Omental fat pad (tissue), 4 donors: ENCODE results near the gene XYLT2. TPM values are rescaled to one million over a fixed set of nuclear protein-coding genes. Genes with fewer than 3 reads are reported as not detected.

Experiments used
- ATAC-seq: fragments of 150-250 bp; one replicate; pipeline ENCODE4 v1.9.1; 2016; ENCODE audit warnings: mild to moderate bottlenecking, moderate library complexity; ENCODE audit not compliant: low FRiP score
- DNase-seq: peaks from one replicate; pipeline ENCODE4 v3.0.0-alpha.2; 2019; ENCODE audit warnings: low spot score
- total RNA-seq, 4 donors: library from RNA; depleted of rRNA; stranded (reverse); fragments of >200 nt; gene quantifications; one replicate each; pipeline ENCODE4 v1.1.0, GENCODE V29; 2016
- TF ChIP-seq, protein P1 (sequence below), 3 donors: fragments of 450-650 bp; IDR thresholded peaks; one replicate each; pipeline ENCODE4 v1.5.1; 2016 to 2017; ENCODE audit warnings: antibody characterized with exemption in 3 of 3, mild to moderate bottlenecking in 3 of 3, moderate library complexity in 2 of 3

The XYLT2 gene
- total RNA-seq, 4 donors from 2014 or later, result 8.4 to 23.2 (median 16.5) TPM

DNA sequence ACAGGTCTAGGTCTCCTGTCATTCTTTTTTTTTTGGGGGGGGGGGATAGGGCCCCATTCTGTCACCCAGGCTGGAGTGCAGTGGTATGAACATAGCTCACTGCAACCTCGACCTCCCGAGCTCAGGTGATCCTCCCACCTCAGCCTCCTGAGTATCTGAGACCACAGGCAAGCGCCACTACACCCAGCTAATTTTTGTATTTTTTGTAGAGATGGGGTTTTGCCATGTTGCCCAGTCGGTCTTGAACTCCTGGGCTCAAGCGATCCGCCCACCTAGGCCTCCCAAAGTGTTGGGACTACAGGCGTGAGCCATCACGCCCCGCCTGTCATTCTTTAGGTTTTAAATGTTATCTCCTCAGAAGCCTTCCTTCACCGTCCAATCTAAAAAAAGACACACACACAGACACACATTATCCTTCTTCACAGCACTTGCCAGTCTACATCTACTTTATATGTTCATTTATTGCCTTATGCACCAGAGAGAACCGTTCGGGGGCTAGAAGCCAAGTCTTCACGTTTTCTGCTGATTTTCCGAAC, 26.4 kb downstream of the XYLT2 start:
- no peak for ATAC-seq
- DNase-seq, result no peak
- TF ChIP-seq, protein P1, sequence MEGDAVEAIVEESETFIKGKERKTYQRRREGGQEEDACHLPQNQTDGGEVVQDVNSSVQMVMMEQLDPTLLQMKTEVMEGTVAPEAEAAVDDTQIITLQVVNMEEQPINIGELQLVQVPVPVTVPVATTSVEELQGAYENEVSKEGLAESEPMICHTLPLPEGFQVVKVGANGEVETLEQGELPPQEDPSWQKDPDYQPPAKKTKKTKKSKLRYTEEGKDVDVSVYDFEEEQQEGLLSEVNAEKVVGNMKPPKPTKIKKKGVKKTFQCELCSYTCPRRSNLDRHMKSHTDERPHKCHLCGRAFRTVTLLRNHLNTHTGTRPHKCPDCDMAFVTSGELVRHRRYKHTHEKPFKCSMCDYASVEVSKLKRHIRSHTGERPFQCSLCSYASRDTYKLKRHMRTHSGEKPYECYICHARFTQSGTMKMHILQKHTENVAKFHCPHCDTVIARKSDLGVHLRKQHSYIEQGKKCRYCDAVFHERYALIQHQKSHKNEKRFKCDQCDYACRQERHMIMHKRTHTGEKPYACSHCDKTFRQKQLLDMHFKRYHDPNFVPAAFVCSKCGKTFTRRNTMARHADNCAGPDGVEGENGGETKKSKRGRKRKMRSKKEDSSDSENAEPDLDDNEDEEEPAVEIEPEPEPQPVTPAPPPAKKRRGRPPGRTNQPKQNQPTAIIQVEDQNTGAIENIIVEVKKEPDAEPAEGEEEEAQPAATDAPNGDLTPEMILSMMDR (IDR thresholded peaks at IDR 0.05), result no peak

DNA sequence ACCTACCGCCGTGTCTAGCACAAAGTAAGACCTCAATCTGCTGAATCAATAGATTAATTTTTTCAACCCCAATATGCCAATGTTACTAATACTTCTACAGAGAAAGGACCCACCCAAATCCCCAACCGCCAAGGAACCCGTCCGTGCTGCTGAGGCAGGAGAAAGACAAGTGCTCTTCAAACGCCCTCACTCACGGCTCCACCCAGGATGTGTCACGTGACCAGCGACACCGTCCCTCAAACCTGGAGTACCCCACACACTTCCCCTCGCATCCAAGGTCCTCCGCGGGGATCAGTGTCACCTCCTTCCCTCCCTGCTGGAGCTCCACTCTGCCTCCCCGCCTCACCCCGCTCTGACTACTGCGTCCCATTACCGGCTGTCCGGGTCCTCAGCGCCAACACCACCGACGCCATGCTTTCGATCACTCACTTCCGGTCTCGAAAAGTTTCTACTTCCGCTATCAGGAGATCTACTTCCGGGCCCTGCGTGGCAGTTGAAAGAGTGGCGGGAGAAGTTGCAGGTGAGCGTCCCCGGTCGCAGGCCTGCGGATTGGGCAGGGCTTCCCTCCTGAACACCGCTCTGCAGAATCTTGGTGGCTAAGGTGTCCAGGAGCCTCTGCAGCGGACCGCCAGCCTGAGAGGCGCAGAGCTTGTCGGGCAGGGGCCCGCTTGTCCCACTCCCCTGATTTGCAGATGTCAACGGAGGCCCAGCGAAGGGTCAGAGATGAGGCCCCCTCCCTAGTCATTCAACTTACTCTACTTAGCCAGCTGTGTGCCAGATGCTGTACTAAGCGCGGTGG, 27.0 kb downstream of the XYLT2 start, which contains the start of the genes EME1 and MRPL27:
TSS of gene EME1 (plus strand) at position 472 of the 799 bp plus-strand sequence. CDS start 1,980 bp downstream, outside the sequence.
TSS of gene MRPL27 (minus strand) at position 427 of the 799 bp plus-strand sequence. CDS start at position 413, 14 bp downstream.
- TF ChIP-seq, protein P1 (IDR thresholded peaks at IDR 0.05), result no peak
- DNase-seq (peak; percentile 80), ATAC-seq (peak; percentile 87)

- no peak for ATAC-seq
Observed at GRCh38 chr17:50373705-50374104, 27.8 kb downstream of the XYLT2 start.

DNA sequence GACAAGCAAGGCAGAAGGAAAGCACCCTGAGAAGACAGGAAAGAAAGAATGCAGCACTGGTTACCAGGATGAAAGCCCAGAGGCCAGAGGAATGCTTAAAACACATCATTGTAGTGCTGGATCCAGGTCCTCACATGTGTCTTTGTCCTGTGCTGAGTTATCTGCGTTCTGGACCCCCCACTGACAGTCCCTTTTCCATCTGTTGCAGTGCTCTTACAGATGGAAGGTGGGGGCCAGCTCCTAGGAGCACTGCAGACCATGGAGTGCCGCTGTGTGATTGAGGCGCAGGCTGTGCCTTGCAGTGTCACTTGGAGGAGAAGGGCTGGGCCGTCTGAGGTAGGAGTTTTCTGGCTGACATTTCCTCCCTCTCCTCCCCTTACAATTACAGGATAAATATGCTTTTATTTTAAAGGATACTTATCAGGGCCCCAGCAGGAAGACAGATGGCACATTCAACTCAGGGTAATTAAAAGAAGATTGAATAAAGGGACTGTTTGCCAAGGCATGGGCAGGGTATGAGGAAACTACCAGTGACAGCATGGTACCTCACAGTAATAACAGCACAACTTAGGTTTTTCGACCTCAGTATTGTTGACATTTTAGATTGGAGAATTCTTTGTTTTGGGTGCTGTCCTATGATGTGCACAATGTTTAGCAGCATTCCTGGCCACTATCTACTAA, 30.1 kb downstream of the XYLT2 start:
- TF ChIP-seq, protein P1 (IDR thresholded peaks at IDR 0.05), result no peak
- ATAC-seq (no peak), DNase-seq (no peak)

More at GRCh38 chr17:50373705-50374104, 27.8 kb downstream of the XYLT2 start:
- no peak for DNase-seq
- TF ChIP-seq, protein P1 (IDR thresholded peaks at IDR 0.05), result no peak

DNA sequence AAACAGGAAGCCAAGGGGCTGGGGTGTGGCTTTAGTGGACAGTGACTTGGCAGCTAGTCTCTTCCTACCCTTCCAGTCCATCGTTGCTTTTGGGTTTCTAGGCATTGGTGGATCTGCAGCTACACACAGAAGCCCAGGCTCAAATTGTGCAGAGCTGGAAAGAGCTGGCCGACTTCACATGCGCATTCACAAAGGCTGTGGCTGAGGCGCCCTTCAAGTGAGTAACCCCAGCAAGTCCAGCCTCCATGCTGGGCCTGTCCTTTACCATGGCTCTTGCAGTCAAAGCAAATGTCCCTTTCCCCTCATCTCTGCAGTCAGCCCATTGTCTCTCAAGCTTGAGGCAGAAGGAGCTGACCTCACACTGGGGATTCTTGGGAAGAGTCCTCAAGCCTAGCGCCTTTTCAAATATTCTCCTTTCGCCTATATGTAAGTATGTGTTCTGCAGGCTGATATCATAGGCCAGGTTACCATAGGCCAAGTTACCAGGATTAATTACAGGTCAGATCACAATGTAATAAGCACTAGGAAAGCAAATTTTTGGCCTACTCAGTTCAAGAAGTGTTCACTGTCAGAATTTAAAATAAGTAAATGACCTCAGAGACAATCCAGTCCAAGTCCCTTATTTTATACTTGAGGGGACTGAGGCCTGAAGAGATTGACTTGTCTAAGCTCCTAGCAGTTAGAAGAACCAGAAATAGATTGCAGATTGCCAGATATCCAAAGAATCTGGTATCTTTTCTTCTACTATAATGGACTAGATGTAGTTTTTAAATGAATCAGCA, 33.6 kb downstream of the XYLT2 start:
- no peak for DNase-seq
- TF ChIP-seq, protein P1 (IDR thresholded peaks at IDR 0.05), result no peak
- ATAC-seq, result no peak

GRCh38 chr17:50380369-50381259, 34.7 kb downstream of the XYLT2 start:
- TF ChIP-seq, protein P1 (IDR thresholded peaks at IDR 0.05), result no peak
- ATAC-seq (no peak), DNase-seq (no peak)
